SK-N-MC (cell line): ENCODE measurements around the gene LHX2.

Experiments used
- EZH2 ChIP-seq: fragments of 200-600 bp; sonication (generic); IDR thresholded peaks from one replicate; pipeline ENCODE4 v1.6.1; 2017; ENCODE audit warnings: antibody characterized with exemption
- FOXP2 ChIP-seq: optimal IDR thresholded peaks from 2 replicates; pipeline ENCODE3; 2011; ENCODE audit warnings: mild to moderate bottlenecking, moderate library complexity; ENCODE audit not compliant: insufficient read depth; ENCODE audit errors: extremely low read length, control extremely low read depth
- POLR2AphosphoS5 ChIP-seq: IDR thresholded peaks from 2 replicates; pipeline ENCODE4 v1.6.1; 2012; ENCODE audit warnings: mild to moderate bottlenecking, low read depth, low read length, borderline replicate concordance

GRCh38 chr9:124013309-124014210 lies 2.0 kb downstream of the LHX2 start:
- TF ChIP-seq POLR2AphosphoS5 (no peak), EZH2 (no peak), FOXP2 (no peak)
